Natural killer cell (primary cell): ENCODE measurements around the gene NMNAT3. TPM values are rescaled to one million over a fixed set of nuclear protein-coding genes. Genes with fewer than 3 reads are reported as not detected.

ENCODE experiments used
- ATAC-seq, 3 donors: fragments of 150-1000 bp in 2 of 3; fragments of 200-7000 bp in 1 of 3; cut with Tn5 transposase; 1 replicate in 1 of 3; 2 replicates in 2 of 3; pipeline ENCODE4 v1.10.0; 2021; ENCODE audit warnings: mild to moderate bottlenecking in 2 of 3, moderate library complexity in 2 of 3
- DNase-seq, 2 donors: peaks; one replicate each; pipeline versions ENCODE4 v3.0.0 to v3.0.0-alpha.2; 2013 to 2021; ENCODE audit warnings: mixed read lengths in 1 of 2
- H3K27ac ChIP-seq: one replicate; pipeline ENCODE4 v1.5.1; 2013; ENCODE audit warnings: mild to moderate bottlenecking, low read length
- H3K27me3 ChIP-seq: one replicate; pipeline ENCODE4 v1.6.1; 2013; ENCODE audit warnings: low read length; ENCODE audit not compliant: control insufficient read depth, insufficient read depth
- H3K36me3 ChIP-seq: one replicate; pipeline ENCODE4 v1.6.1; 2013; ENCODE audit warnings: low read length; ENCODE audit not compliant: control insufficient read depth, insufficient read depth
- H3K4me1 ChIP-seq: one replicate; pipeline ENCODE4 v1.6.1; 2013; ENCODE audit warnings: low read length; ENCODE audit not compliant: control insufficient read depth, insufficient read depth
- H3K4me3 ChIP-seq: one replicate; pipeline ENCODE4 v1.5.1; 2013; ENCODE audit warnings: low read length
- H3K9me3 ChIP-seq: one replicate; pipeline ENCODE4 v1.6.1; 2013; ENCODE audit warnings: low read length; ENCODE audit not compliant: control insufficient read depth, insufficient read depth
- H3K27ac Mint-ChIP-seq, 2 donors: one replicate each; pipeline ENCODE4 v1.8.0; 2022; ENCODE audit warnings: mild to moderate bottlenecking in 2 of 2, mixed read lengths in 2 of 2, moderate library complexity in 1 of 2
- H3K27me3 Mint-ChIP-seq, 2 donors: one replicate each; pipeline ENCODE4 v1.8.0; 2022; ENCODE audit warnings: low read depth in 2 of 2, mixed read lengths in 2 of 2
- H3K36me3 Mint-ChIP-seq: one replicate; pipeline ENCODE4 v1.8.0; 2022; ENCODE audit warnings: mixed read lengths
- H3K4me1 Mint-ChIP-seq, 2 donors: one replicate each; pipeline ENCODE4 v1.8.0; 2022; ENCODE audit warnings: mixed read lengths in 2 of 2
- H3K4me3 Mint-ChIP-seq: one replicate; pipeline ENCODE4 v1.8.0; 2022; ENCODE audit warnings: mild to moderate bottlenecking, moderate library complexity, mixed read lengths
- H3K9me3 Mint-ChIP-seq, 2 donors: one replicate each; pipeline ENCODE4 v1.8.0; 2022; ENCODE audit warnings: mixed read lengths in 2 of 2
- CTCF ChIP-seq: fragments of 200-600 bp; IDR thresholded peaks from one replicate; pipeline ENCODE4 v1.8.0; 2022; ENCODE audit warnings: antibody characterized with exemption
- WGBS: methylation state at CpG from one replicate; pipeline ENCODE4 v1.1.7; 2013; ENCODE audit warnings: missing lambda C conversion rate; ENCODE audit not compliant: insufficient coverage; 5-methylcytosine and 5-hydroxymethylcytosine counted together
- intact Hi-C: fragments of 100-400 bp; cut with micrococcal nuclease; formaldehyde crosslinking; loops from one replicate; pipeline ENCODE4 v1.14.2; 2022
- total RNA-seq, 4 donors: library from RNA; stranded (reverse); fragments of 120-200 nt in 1 of 4; gene quantifications; one replicate each; pipeline versions ENCODE4 v1.2.3 to v1.2.4, GENCODE V29; 2013 to 2022

NMNAT3 gene
- total RNA-seq, 3 donors from 2014 or later (not counting 1 experiment from before 2014, with no cell fraction given): 1.6 to 3.7 (median 2.2) TPM

GRCh38 chr3:139564294-139564861 lies 113.4 kb downstream of the NMNAT3 start:
- ATAC-seq (no peak), DNase-seq (no peak)
- Mint-ChIP-seq H3K9me3 (peaks cover 0 to 2% of the 10 kb centered on the region in 2 donors), H3K36me3 (no peaks in the 10 kb centered on the region), H3K4me3 (no peak overlapping the region), H3K27me3 (no peaks in the 10 kb centered on the region), H3K4me1 (no peaks in the 10 kb centered on the region), H3K27ac (no peak overlapping the region)
- H3K4me1 ChIP-seq: no peaks in the 10 kb centered on the region
- no peaks in the 10 kb centered on the region for H3K36me3 ChIP-seq
- H3K4me3 ChIP-seq: no peak overlapping the region
- no peak overlapping the region for H3K27ac ChIP-seq
- no peak for TF ChIP-seq CTCF
- intact Hi-C loops: no loop called here
- H3K9me3 ChIP-seq: no peaks in the 10 kb centered on the region
- H3K27me3 ChIP-seq: no peaks in the 10 kb centered on the region
- 95% methylated on average over 5 of the region's 5 CpGs for WGBS

DNA sequence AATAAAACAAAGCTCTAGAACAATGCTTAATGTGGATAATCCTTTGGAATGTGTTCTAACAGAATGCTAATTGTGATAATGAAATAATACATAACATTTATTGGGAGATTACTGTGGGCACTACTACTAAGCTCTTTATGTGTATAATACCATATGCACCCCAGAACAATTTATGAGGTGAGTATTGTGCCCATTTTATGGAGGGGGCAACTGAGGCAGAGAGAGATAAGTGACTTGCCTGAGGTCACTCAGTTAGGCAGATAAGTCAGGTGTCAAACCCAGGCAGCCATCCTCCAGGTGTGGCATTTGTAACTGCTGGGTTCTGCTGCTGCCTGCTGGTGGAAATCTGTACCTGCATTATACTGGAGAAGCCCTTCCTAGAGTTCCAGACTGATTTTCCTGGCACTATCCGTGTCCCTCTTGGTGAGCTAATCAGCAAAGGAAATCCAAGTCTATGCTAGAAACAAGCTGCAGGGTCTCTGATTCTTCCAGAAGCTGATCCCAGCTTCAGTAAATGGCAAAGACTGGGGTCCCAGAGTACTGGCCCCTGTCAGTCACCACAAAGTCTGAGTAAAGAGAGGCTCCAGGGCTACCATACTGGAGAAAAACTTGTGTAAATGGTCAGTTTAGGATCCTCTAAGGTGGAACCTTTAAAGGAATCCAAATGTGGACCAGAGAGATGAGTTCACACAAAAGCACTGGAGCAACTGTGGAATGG lies 115.7 kb downstream of the NMNAT3 start:
- ATAC-seq: peak in 1 of 3 donors; percentile 7
- H3K9me3 Mint-ChIP-seq: no peaks in the 10 kb centered on the region
- no peaks in the 10 kb centered on the region for H3K27me3 ChIP-seq

DNA sequence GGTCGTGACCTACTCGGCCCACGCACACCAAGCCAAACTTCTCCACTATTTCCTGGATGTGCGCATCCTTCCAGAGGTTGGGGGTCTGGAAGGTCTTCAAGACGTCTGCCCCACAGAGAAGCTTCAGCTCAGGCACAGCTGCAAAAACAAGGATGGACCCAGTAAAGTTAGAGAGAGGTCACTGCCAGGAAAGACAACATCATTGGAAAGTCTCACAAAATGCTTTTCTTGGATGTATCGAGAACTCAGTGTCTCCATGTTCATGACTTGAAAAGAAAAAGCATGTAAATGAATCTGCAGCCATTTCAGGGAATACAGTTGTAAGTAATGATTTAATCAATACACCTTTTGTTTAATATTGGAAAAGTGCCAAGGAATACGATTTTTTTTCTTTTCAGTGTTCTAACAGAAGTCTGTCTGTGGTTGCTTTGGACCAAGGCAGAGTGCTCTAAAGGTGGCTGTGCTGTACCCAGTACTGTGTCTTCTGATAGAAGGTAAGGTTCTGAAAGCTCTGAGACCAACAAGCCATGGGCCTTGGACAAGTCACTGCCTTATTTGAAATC lies 116.4 kb downstream of the NMNAT3 start:
- ATAC-seq (no peak), DNase-seq (no peak)
- no peaks in the 10 kb centered on the region for H3K27me3 Mint-ChIP-seq
- no peaks in the 10 kb centered on the region for H3K4me1 Mint-ChIP-seq
- H3K9me3 Mint-ChIP-seq: no peaks in the 10 kb centered on the region
- Histone ChIP-seq H3K4me3 (no peak overlapping the region), H3K4me1 (no peaks in the 10 kb centered on the region), H3K27me3 (no peaks in the 10 kb centered on the region), H3K36me3 (no peaks in the 10 kb centered on the region), H3K9me3 (no peaks in the 10 kb centered on the region), H3K27ac (no peak overlapping the region)
- 86% methylated on average over 7 of the region's 7 CpGs for WGBS
- TF ChIP-seq CTCF: no peak
- no peaks in the 10 kb centered on the region for H3K36me3 Mint-ChIP-seq
- H3K4me3 Mint-ChIP-seq: no peak overlapping the region
- no peak overlapping the region for H3K27ac Mint-ChIP-seq
- intact Hi-C loops: no loop called here

More for the DNA sequence above, 115.7 kb downstream of the NMNAT3 start:
- H3K4me1 Mint-ChIP-seq: no peaks in the 10 kb centered on the region
- intact Hi-C loops: no loop called here
- H3K27me3 Mint-ChIP-seq: no peaks in the 10 kb centered on the region
- no peaks in the 10 kb centered on the region for H3K9me3 ChIP-seq
- no peak overlapping the region for H3K27ac Mint-ChIP-seq
- WGBS: 78% methylated on average over 1 of the region's 1 CpG
- no peaks in the 10 kb centered on the region for H3K36me3 ChIP-seq
- H3K4me1 ChIP-seq: no peaks in the 10 kb centered on the region
- no peak overlapping the region for H3K4me3 ChIP-seq
- DNase-seq: no peak
- no peak overlapping the region for H3K27ac ChIP-seq
- no peaks in the 10 kb centered on the region for H3K36me3 Mint-ChIP-seq
- H3K4me3 Mint-ChIP-seq: no peak overlapping the region
- no peak for TF ChIP-seq CTCF
